Measurements from ENCODE around the gene ADAMTS15.

GRCh38 chr11:130486987-130487923 lies 38.8 kb downstream of the ADAMTS15 start:
- TF ChIP-seq CTCF (IDR thresholded peaks at IDR 0.05) (no peak), POLR2A (IDR thresholded peaks at IDR 0.05) (no peak)

Measured in heart left ventricle (tissue), 13 donors.